Suppressor macrophage treated with lipopolysaccharide for 4 hours (primary cell): Measurements from ENCODE around the gene SLC44A5.

Experiments
- DNase-seq: peaks from one replicate; pipeline ENCODE4 v3.0.0-alpha.2; 2020

SLC44A5 gene

GRCh38 chr1:75170981-75171380 is 439.9 kb downstream of the SLC44A5 start:
- no peak for DNase-seq

DNA sequence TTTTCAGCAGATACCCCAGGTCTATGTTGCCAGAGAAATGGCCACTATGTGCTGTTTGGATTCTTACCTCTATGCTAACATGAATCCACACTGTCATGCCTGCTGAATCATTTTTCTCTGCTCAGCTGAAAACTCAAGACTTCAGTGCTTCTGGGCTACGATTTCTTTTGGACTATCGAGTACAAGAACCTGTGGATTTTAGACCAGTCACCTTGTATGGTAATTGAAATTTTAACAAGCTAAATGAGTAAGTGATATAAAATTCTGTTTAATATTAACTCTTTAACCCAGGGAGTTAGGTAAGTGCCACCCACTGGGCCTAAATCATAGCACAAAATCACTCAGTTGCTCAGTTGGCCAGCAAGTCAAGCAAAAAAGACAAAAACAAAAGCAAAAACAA is 440.9 kb downstream of the SLC44A5 start:
- DNase-seq: no peak

DNA sequence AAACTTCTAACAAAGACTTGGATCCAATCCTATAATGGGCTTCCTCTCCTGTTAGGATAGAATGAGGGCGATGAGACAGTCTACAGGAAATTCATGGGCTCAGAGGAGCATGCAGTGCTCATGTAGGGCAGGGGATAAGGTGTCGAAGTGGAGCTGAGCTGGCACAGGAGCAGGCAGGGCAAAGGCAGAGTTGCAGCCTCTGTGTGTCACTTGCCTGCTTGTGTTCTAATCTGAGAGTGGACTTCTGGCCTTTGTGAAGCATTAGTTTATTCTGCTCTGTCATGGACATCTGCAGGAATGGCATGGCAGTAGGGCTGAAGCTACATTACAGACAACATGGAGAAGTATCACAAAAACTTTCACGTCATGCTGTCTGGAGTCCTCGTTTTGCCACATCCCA is 444.1 kb downstream of the SLC44A5 start:
- no peak for DNase-seq

- no peak for DNase-seq
Measured at GRCh38 chr1:75165264-75165663, 445.6 kb downstream of the SLC44A5 start.

- DNase-seq: no peak
Measured at GRCh38 chr1:75159154-75159553, 451.8 kb downstream of the SLC44A5 start.
